GM12801 (cell line): ENCODE results near the gene RSPH1.

Experiments used
- CTCF ChIP-seq: IDR thresholded peaks from one replicate; pipeline ENCODE4 v1.5.1; 2011; ENCODE audit warnings: control low read depth; ENCODE audit not compliant: insufficient read length; ENCODE audit errors: extremely low read depth

RSPH1 gene

GRCh38 chr21:42484966-42485365 lies 11.1 kb downstream of the RSPH1 start:
- no peak for TF ChIP-seq CTCF

GRCh38 chr21:42481169-42481568 lies 14.9 kb downstream of the RSPH1 start:
- TF ChIP-seq CTCF, result no peak

GRCh38 chr21:42480736-42481135 lies 15.3 kb downstream of the RSPH1 start:
- no peak for TF ChIP-seq CTCF

- TF ChIP-seq CTCF, result no peak
Observed at GRCh38 chr21:42479582-42479981, 16.4 kb downstream of the RSPH1 start.

- no peak for TF ChIP-seq CTCF
Observed at GRCh38 chr21:42478504-42478903, 17.5 kb downstream of the RSPH1 start.

- no peak for TF ChIP-seq CTCF
Observed at GRCh38 chr21:42476388-42477331, 19.4 kb downstream of the RSPH1 start.

GRCh38 chr21:42475526-42476387 lies 20.3 kb downstream of the RSPH1 start:
- TF ChIP-seq CTCF, result no peak
